Stimulated activated CD8-positive, alpha-beta memory T cell treated with anti-CD3 and anti-CD28 coated beads, Interleukin-12 subunit alpha, Interleukin-12 subunit beta, amount 100 ng/mL, for 1 hour (primary cell): ENCODE results near the gene NBL1.

Source experiments
- DNase-seq: peaks from one replicate; pipeline ENCODE4 v3.0.0-alpha.2; 2020; ENCODE audit warnings: low read depth

The NBL1 gene

GRCh38 chr1:19646377-19647319 is 2.5 kb downstream of the NBL1 start:
- no peak for DNase-seq

GRCh38 chr1:19647643-19648042 is 3.5 kb downstream of the NBL1 start:
- DNase-seq: no peak

- DNase-seq: no peak
Measured at GRCh38 chr1:19648239-19648638, 4.1 kb downstream of the NBL1 start.

GRCh38 chr1:19648689-19649088 is 4.6 kb downstream of the NBL1 start:
- no peak for DNase-seq

- DNase-seq: no peak
Measured at GRCh38 chr1:19650416-19651140, 6.5 kb downstream of the NBL1 start.

- DNase-seq: no peak
Measured at GRCh38 chr1:19651141-19651737, 7.1 kb downstream of the NBL1 start.

- no peak for DNase-seq
Measured at GRCh38 chr1:19654386-19654785, 10.3 kb downstream of the NBL1 start.

GRCh38 chr1:19654886-19655717 is 11.0 kb downstream of the NBL1 start:
- no peak for DNase-seq

- no peak for DNase-seq
Measured at GRCh38 chr1:19655718-19656080, 11.6 kb downstream of the NBL1 start.

- no peak for DNase-seq
Measured at GRCh38 chr1:19656134-19656779, 12.1 kb downstream of the NBL1 start.

GRCh38 chr1:19656780-19657466 is 12.8 kb downstream of the NBL1 start:
- DNase-seq: no peak

GRCh38 chr1:19657511-19657910 is 13.4 kb downstream of the NBL1 start:
- no peak for DNase-seq

- DNase-seq: no peak
Measured at GRCh38 chr1:19658186-19658585, 14.1 kb downstream of the NBL1 start.

- DNase-seq: peak; percentile 31
Measured at GRCh38 chr1:19661721-19662228, 17.7 kb downstream of the NBL1 start.

GRCh38 chr1:19662313-19662712 is 18.2 kb downstream of the NBL1 start:
- no peak for DNase-seq

- no peak for DNase-seq
Measured at GRCh38 chr1:19664453-19665185, 20.5 kb downstream of the NBL1 start, which contains the start of gene HTR6. TSS of gene HTR6 (plus strand) at chr1:19664875. CDS start at chr1:19665754, 879 bp downstream.

GRCh38 chr1:19665186-19665495 is 21.0 kb downstream of the NBL1 start:
- no peak for DNase-seq

GRCh38 chr1:19665496-19666465 is 21.7 kb downstream of the NBL1 start:
- DNase-seq: no peak

- DNase-seq: no peak
Measured at GRCh38 chr1:19668888-19669287, 24.8 kb downstream of the NBL1 start.
